Measurements from ENCODE around the gene MYL6B.

MYL6B gene

DNA sequence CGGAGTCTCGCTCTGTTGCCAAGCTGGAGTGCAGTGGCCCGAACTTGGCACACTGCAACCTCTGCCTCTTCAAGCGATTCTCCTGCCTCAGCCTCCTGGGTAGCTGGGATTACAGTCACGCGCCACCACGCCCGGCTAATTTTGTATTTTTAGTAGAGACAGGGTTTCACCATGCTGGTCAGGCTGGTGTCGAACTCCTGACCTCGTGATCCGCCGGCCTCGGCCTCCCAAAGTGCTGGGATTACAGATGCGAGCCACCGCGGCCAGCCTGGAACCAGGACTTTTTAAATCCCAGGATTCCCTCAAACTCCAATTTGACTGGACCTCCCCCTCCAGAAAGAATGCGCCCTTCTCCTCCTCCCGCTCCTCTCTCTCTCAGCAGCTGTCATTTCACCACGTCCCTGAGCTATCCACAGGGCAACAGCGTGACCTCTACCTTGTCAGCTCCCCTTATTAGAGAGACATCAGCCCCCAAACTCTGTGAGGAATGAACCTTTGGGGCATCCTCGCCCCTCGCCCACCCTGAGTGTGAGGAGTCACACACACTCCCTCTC is 22.4 kb upstream of the MYL6B start:
- H3K4me3 ChIP-seq (ENCODE audit: low read depth, low read length): peak overlapping the region; percentile 92; the same call in 1 of the 2 replicates
- TF ChIP-seq, protein P1, sequence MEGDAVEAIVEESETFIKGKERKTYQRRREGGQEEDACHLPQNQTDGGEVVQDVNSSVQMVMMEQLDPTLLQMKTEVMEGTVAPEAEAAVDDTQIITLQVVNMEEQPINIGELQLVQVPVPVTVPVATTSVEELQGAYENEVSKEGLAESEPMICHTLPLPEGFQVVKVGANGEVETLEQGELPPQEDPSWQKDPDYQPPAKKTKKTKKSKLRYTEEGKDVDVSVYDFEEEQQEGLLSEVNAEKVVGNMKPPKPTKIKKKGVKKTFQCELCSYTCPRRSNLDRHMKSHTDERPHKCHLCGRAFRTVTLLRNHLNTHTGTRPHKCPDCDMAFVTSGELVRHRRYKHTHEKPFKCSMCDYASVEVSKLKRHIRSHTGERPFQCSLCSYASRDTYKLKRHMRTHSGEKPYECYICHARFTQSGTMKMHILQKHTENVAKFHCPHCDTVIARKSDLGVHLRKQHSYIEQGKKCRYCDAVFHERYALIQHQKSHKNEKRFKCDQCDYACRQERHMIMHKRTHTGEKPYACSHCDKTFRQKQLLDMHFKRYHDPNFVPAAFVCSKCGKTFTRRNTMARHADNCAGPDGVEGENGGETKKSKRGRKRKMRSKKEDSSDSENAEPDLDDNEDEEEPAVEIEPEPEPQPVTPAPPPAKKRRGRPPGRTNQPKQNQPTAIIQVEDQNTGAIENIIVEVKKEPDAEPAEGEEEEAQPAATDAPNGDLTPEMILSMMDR (IDR thresholded peaks at IDR 0.05; ENCODE audit: insufficient read depth, low read depth, low read length, missing control alignments): no peak
- no peak for DNase-seq (ENCODE audit: low read depth)

DNA sequence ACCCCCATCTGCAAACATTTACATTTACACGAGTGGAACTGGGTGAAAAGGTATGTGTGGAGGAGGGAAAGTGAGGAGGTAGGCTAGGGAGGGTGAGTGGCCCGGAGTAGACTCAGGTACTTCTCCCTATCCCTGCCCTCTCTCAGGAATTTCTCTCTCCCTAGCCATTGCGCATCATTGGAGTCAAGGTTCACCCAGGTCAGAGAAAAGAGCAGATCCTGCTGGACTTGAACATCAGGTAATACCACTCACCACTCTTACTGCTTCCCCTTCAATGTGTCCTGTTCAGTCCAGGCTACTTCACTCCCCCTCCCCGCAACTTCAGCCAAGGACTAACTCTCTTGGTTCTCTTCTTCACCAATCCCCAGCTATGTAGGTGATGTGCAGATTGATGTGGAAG is 21.5 kb upstream of the MYL6B start:
- TF ChIP-seq, protein P1 (IDR thresholded peaks at IDR 0.05; ENCODE audit: insufficient read depth, low read depth, low read length, missing control alignments): no peak

DNA sequence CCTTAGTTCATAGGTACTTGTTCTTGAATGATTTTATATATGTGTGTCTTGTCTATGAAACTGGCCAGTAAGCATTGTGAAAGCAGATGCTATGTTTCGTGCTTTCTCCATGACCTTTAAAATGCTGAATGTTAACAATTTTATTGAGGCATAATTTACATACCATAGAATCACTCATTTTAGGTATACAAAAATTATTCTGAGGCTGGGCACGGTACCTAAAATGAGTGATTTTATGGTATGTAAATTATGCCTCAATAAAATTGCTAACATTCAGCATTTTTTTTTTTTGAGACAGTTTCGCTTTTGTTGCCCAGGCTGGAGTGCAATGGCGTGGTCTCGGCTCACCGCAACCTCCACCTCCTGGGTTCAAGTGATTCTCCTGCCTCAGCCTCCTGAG is 17.5 kb upstream of the MYL6B start:
- H3K4me3 ChIP-seq (ENCODE audit: low read depth, low read length): no peak overlapping the region
- TF ChIP-seq, protein P1 (IDR thresholded peaks at IDR 0.05; ENCODE audit: insufficient read depth, low read depth, low read length, missing control alignments): no peak
- no peak for DNase-seq (ENCODE audit: low read depth)

More for the DNA sequence above, 21.5 kb upstream of the MYL6B start:
- DNase-seq (ENCODE audit: low read depth): no peak
- H3K4me3 ChIP-seq (ENCODE audit: low read depth, low read length): no peak overlapping the region

DNA sequence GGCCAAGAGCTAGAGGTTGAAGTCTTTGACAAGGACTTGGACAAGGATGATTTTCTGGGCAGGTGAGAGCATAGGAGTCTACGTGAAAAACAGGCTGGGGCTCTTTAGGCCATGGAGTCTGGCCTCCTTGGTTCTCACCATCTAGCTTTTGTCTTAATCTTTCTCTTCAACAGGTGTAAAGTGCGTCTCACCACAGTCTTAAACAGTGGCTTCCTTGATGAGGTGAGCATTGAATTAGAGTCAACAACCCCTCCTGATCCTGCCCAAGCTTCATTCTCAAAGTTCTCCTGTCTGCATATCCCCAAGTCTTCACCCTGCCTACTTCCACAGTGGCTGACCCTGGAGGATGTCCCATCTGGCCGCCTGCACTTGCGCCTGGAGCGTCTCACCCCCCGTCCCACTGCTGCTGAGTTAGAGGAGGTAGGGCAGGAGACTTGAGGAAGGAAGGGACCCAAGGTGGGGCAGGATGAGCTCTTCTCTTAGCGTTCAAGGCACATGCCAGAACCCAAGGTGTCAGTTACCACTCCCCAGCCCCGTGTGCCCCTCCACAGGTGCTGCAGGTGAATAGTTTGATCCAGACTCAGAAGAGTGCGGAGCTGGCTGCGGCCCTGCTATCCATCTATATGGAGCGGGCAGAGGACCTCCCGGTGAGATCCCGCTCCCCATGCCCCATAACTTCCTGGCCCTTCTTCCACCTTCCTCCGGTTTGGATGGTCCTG is 14.4 kb upstream of the MYL6B start:
- TF ChIP-seq, protein P1 (IDR thresholded peaks at IDR 0.05; ENCODE audit: insufficient read depth, low read depth, low read length, missing control alignments): no peak
- DNase-seq (ENCODE audit: low read depth): no peak
- no peak overlapping the region for H3K4me3 ChIP-seq (ENCODE audit: low read depth, low read length)

DNA sequence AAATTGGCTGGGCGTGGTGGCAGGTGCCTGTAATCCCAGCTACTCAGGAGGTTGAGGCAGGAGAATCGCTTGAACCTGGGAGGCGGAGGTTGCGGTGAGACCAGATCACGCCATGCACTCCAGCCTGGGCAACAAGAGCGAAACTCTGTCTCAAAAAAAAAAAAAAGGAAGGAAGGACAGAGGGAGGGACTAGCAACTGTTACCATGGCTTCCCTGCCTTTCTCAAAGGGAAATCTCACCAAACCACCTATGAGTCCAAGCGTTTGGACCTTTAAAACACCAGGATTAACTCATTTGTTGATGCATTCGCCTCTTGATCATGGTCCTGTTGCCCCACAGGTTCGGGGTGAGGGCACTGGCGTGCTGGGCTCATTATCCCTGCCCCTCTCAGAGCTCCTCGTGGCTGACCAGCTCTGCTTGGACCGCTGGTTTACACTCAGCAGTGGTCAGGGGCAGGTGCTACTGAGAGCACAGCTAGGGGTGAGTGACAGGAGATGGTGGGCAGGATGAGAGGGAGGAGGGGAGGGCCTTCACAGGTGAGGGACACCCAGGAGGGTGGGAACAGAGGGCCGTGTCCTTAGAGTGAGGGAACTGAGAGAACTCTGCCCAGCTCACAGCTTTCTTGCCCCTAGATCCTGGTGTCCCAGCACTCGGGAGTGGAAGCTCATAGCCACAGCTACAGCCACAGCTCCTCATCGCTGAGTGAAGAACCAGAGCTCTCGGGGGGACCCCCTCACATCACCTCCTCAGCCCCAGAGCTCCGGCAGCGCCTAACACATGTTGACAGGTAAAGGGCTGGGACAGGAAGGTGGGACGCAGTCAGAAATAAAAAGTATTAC is 10.2 kb upstream of the MYL6B start:
- DNase-seq (ENCODE audit: low read depth): no peak
- TF ChIP-seq, protein P1 (IDR thresholded peaks at IDR 0.05; ENCODE audit: insufficient read depth, low read depth, low read length, missing control alignments): no peak
- H3K4me3 ChIP-seq (ENCODE audit: low read depth, low read length): no peak overlapping the region

DNA sequence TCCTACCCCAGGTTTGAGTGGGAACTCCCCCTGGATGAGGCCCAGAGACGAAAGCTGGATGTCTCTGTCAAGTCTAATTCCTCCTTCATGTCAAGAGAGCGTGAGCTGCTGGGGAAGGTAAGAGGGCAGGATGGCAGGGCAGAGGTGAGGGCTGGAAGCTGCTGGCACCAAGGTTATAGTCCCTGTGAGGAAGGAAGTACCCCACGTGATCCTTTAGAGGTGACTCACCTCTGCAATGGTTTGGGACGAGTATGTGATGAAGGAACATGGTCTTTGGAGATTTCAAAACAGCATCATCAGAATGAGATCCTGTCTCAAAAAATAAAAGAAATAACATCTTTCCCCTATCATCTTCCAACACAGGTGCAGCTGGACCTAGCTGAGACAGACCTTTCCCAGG is 9.2 kb upstream of the MYL6B start:
- H3K4me3 ChIP-seq (ENCODE audit: low read depth, low read length): no peak overlapping the region
- DNase-seq (ENCODE audit: low read depth): no peak
- TF ChIP-seq, protein P1 (IDR thresholded peaks at IDR 0.05; ENCODE audit: insufficient read depth, low read depth, low read length, missing control alignments): no peak

Measured in GM12865 (cell line).